ENCODE data around the gene CHRNE.

Gene CHRNE

GRCh38 chr17:4886830-4887229, 16.1 kb downstream of the CHRNE start:
- no peak overlapping the region for H3K4me3 ChIP-seq (ENCODE audit: low read depth, low read length)
- CTCF ChIA-PET: interaction anchor here (2.0 to 8.7 kb wide), 5 partner anchors 10 to 320 kb away, joined by 6 to 154 read pairs (median 38); partner anchors contain the start of genes ARRB2, C17orf107, CHRNE and GLTPD2
- POLR2A ChIA-PET: no interaction called here
- DNase-seq (ENCODE audit: low read depth, low spot score): no peak
- no peak for TF ChIP-seq CTCF (IDR thresholded peaks at IDR 0.05; ENCODE audit: insufficient read depth, low read length, missing control alignments)

- CTCF ChIA-PET: interaction anchor here (1.0 to 8.7 kb wide), 3 partner anchors 98 to 318 kb away, joined by 3 to 154 read pairs (median 4); partner anchors contain the start of genes GLTPD2 and VMO1
- no peak overlapping the region for H3K4me3 ChIP-seq (ENCODE audit: low read depth, low read length)
- DNase-seq (ENCODE audit: low read depth, low spot score): no peak
- TF ChIP-seq CTCF (IDR thresholded peaks at IDR 0.05; ENCODE audit: insufficient read depth, low read length, missing control alignments): no peak
- POLR2A ChIA-PET: no interaction called here
Measured at GRCh38 chr17:4884489-4884888, 18.4 kb downstream of the CHRNE start.

- POLR2A ChIA-PET: interaction anchor here (0.5 kb wide), 1 partner anchor 39 kb away, joined by 3 read pairs; no protein-coding TSS in a partner anchor
Measured at GRCh38 chr17:4881761-4882555, 20.9 kb downstream of the CHRNE start.

GRCh38 chr17:4880857-4881256, 22.0 kb downstream of the CHRNE start:
- POLR2A ChIA-PET: no interaction called here
- no peak for DNase-seq (ENCODE audit: low read depth, low spot score)
- TF ChIP-seq CTCF (IDR thresholded peaks at IDR 0.05; ENCODE audit: insufficient read depth, low read length, missing control alignments): no peak
- no peak overlapping the region for H3K4me3 ChIP-seq (ENCODE audit: low read depth, low read length)
- CTCF ChIA-PET: interaction anchor here (0.8 to 4.5 kb wide), 13 partner anchors 8 to 314 kb away, joined by 3 to 37 read pairs (median 4); partner anchors contain the start of genes GLTPD2 and VMO1

More at GRCh38 chr17:4881761-4882555, 20.9 kb downstream of the CHRNE start:
- no peak for DNase-seq (ENCODE audit: low read depth, low spot score)
- TF ChIP-seq CTCF (IDR thresholded peaks at IDR 0.05; ENCODE audit: insufficient read depth, low read length, missing control alignments): peak; percentile 83
- CTCF ChIA-PET: interaction anchor here (0.8 to 4.5 kb wide), 12 partner anchors 7 to 315 kb away, joined by 3 to 37 read pairs (median 6); partner anchors contain the start of genes GLTPD2 and VMO1
- H3K4me3 ChIP-seq (ENCODE audit: low read depth, low read length): no peak overlapping the region

- H3K4me3 ChIP-seq (ENCODE audit: low read depth, low read length): no peak overlapping the region
- ChIA-PET CTCF (interaction anchor here (0.6 to 4.5 kb wide), 3 partner anchors 9 to 169 kb away, joined by 3 to 37 read pairs (median 25); partner anchors contain the start of genes ARRB2, GLTPD2 and VMO1), POLR2A (no interaction called here)
- DNase-seq (ENCODE audit: low read depth, low spot score): no peak
- no peak for TF ChIP-seq CTCF (IDR thresholded peaks at IDR 0.05; ENCODE audit: insufficient read depth, low read length, missing control alignments)
Measured at GRCh38 chr17:4879601-4880000, 23.3 kb downstream of the CHRNE start.

- no peak overlapping the region for H3K4me3 ChIP-seq (ENCODE audit: low read depth, low read length)
- no peak for TF ChIP-seq CTCF (IDR thresholded peaks at IDR 0.05; ENCODE audit: insufficient read depth, low read length, missing control alignments)
- ChIA-PET CTCF (interaction anchor here (0.7 to 3.0 kb wide), 2 partner anchors 11 to 90 kb away, joined by 3 to 14 read pairs; no protein-coding TSS in a partner anchor), POLR2A (no interaction called here)
- no peak for DNase-seq (ENCODE audit: low read depth, low spot score)
Measured at GRCh38 chr17:4877089-4877488, 25.8 kb downstream of the CHRNE start.

Measured in AG04449 (cell line).